Hepatocyte (in vitro differentiated cells): ENCODE measurements around the gene TTC33.

ENCODE experiments used
- CTCF ChIP-seq: fragments of 200-600 bp; sonication (generic); IDR thresholded peaks from 2 replicates; pipeline ENCODE4 v1.5.1; 2016; ENCODE audit warnings: antibody characterized with exemption, mild to moderate bottlenecking; ENCODE audit not compliant: poor library complexity
- EZH2 ChIP-seq: fragments of 200-600 bp; sonication (generic); IDR thresholded peaks from 2 replicates; pipeline ENCODE4 v1.6.1; 2016; ENCODE audit warnings: antibody characterized with exemption, mild to moderate bottlenecking, borderline replicate concordance
- EZH2phosphoT487 ChIP-seq: fragments of 200-600 bp; sonication (generic); IDR thresholded peaks from one replicate; pipeline ENCODE4 v1.6.1; 2018; ENCODE audit warnings: antibody characterized with exemption, mild to moderate bottlenecking, low read depth, moderate library complexity; ENCODE audit not compliant: unreplicated experiment, severe bottlenecking

GRCh38 chr5:40514976-40515375 is 240.8 kb downstream of the TTC33 start:
- TF ChIP-seq EZH2: no peak
- no peak for TF ChIP-seq CTCF
- no peak for TF ChIP-seq EZH2phosphoT487
